Tibial artery (tissue), 4 donors: ENCODE measurements around the gene MESD.

Source experiments
- DNase-seq, 2 donors: peaks; one replicate each; pipeline ENCODE4 v3.0.0-alpha.2; 2019
- H3K27ac ChIP-seq, 2 donors: fragments of 200-600 bp; sonication (generic) in 1 of 2; 1 replicate in 1 of 2; 2 replicates in 1 of 2; pipeline ENCODE4 v1.5.1; 2018 to 2019; ENCODE audit warnings: mild to moderate bottlenecking in 1 of 2
- H3K27me3 ChIP-seq, 2 donors: fragments of 200-600 bp; sonication (generic) in 1 of 2; one replicate each; pipeline versions ENCODE4 v1.5.1 to v1.6.0; 2016 to 2019
- H3K36me3 ChIP-seq, 3 donors: fragments of 200-600 bp; sonication (generic) in 2 of 3; one replicate each; pipeline ENCODE4 v1.5.1; 2016 to 2019; ENCODE audit warnings: mild to moderate bottlenecking in 2 of 3
- H3K4me1 ChIP-seq, 4 donors: fragments of 200-600 bp; sonication (generic) in 2 of 4; 1 replicate in 3 of 4; 2 replicates in 1 of 4; pipeline ENCODE4 v1.5.1; 2016 to 2019
- H3K4me3 ChIP-seq, 2 donors: fragments of 200-600 bp; sonication (generic) in 1 of 2; 1 replicate in 1 of 2; 2 replicates in 1 of 2; pipeline ENCODE4 v1.5.1; 2018 to 2019; ENCODE audit warnings: mild to moderate bottlenecking in 2 of 2
- H3K9me3 ChIP-seq, 3 donors: fragments of 200-600 bp; sonication (generic) in 1 of 3; one replicate each; pipeline ENCODE4 v1.5.1; 2016 to 2019
- intact Hi-C: fragments of 100-400 bp; cut with DNase I; formaldehyde crosslinking; loops from one replicate; pipeline ENCODE4 v1.15.0; 2023; ENCODE audit warnings: low total_unique reads
- TF ChIP-seq, protein P1 (sequence below), 2 experiments: fragments of 200-600 bp in 1 of 2; fragments of 450-650 bp in 1 of 2; IDR thresholded peaks; one replicate each; pipeline ENCODE4 v1.5.1; 2017 to 2019; ENCODE audit warnings: antibody characterized with exemption in 2 of 2, mild to moderate bottlenecking in 1 of 2, moderate library complexity in 1 of 2

Gene MESD

DNA sequence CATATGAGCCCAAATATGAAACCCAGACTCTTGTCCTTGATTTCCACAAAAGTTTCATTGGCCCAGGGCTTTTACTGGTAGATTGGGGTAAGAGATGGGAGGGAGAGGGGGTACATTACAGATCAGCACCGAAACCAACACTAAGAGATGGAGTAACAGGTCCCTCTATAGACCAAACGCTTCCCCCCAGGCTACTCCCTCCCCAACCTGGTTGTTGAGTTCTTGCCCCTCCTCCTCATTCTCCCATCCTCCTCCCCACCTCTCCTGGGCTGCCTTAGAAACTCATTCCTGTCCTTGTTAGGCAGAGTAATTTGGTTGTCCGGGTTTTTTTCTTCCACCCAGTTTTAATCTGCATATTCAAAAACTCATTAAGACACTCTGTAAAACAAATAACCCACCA, 74.1 kb downstream of the MESD start:
- no peaks in the 10 kb centered on the region for H3K9me3 ChIP-seq
- intact Hi-C loops, result no loop called here
- DNase-seq, result no peak
- TF ChIP-seq, protein P1, sequence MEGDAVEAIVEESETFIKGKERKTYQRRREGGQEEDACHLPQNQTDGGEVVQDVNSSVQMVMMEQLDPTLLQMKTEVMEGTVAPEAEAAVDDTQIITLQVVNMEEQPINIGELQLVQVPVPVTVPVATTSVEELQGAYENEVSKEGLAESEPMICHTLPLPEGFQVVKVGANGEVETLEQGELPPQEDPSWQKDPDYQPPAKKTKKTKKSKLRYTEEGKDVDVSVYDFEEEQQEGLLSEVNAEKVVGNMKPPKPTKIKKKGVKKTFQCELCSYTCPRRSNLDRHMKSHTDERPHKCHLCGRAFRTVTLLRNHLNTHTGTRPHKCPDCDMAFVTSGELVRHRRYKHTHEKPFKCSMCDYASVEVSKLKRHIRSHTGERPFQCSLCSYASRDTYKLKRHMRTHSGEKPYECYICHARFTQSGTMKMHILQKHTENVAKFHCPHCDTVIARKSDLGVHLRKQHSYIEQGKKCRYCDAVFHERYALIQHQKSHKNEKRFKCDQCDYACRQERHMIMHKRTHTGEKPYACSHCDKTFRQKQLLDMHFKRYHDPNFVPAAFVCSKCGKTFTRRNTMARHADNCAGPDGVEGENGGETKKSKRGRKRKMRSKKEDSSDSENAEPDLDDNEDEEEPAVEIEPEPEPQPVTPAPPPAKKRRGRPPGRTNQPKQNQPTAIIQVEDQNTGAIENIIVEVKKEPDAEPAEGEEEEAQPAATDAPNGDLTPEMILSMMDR (IDR thresholded peaks at IDR 0.05), result no peak
- no peaks in the 10 kb centered on the region for H3K27me3 ChIP-seq
- H3K27ac ChIP-seq, result no peak overlapping the region
- no peaks in the 10 kb centered on the region for H3K4me1 ChIP-seq
- H3K36me3 ChIP-seq, result peaks cover 2 to 11% (median 7%) of the 10 kb centered on the region in 3 donors
- H3K4me3 ChIP-seq, result no peak overlapping the region

DNA sequence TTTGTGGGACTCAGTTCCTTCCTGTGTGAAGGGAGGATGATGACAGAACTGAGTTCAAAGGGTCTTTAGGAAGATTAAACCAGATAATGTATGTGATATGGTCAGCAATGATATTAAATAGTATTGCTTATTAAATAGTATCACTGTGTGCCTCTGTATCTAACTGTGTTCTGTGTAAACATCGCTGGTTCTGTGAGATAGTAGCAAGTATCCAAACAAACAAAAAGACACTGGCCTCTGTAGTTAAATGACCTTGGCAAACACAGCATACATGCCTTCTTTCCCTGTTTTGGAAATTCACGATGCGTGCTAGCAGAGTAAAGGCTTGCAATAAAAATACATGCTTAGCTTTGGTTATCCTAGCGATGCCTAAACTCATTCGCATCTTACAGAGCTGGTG, 76.1 kb downstream of the MESD start:
- intact Hi-C loops, result no loop called here
- TF ChIP-seq, protein P1 (IDR thresholded peaks at IDR 0.05), result no peak
- peaks cover 20 to 26% (median 24%) of the 10 kb centered on the region in 3 donors for H3K36me3 ChIP-seq
- H3K27ac ChIP-seq, result no peak overlapping the region
- DNase-seq, result no peak
- H3K9me3 ChIP-seq, result peaks cover 0 to 6% (median 5%) of the 10 kb centered on the region in 3 donors
- no peak overlapping the region for H3K4me3 ChIP-seq
- no peaks in the 10 kb centered on the region for H3K4me1 ChIP-seq
- H3K27me3 ChIP-seq, result no peaks in the 10 kb centered on the region

DNA sequence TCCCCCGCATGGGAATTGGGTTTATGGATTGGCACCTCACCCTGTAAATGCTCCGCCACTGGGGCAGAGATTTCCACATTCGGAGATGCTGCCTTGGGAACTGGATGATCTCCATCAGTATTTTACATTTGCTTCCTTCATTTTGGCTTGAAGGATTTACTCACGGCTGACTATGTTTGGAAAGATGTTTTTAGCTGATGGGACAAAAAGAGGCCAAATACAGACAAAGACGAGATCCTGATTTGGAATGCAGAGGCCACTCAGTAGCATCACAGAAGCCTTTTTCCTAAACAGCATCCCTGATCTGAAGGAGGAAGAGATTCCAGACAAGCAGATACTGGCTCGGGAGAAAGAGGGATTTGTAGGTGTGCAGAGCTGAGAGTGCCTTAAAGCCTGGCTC, 76.9 kb downstream of the MESD start:
- H3K9me3 ChIP-seq, result peaks cover 0 to 6% (median 5%) of the 10 kb centered on the region in 3 donors
- DNase-seq, result no peak
- peaks cover 23 to 33% (median 33%) of the 10 kb centered on the region in 3 donors for H3K36me3 ChIP-seq
- intact Hi-C loops, result no loop called here
- no peak overlapping the region for H3K27ac ChIP-seq
- no peak overlapping the region for H3K4me3 ChIP-seq
- TF ChIP-seq, protein P1 (IDR thresholded peaks at IDR 0.05), result no peak
- H3K4me1 ChIP-seq, result no peaks in the 10 kb centered on the region
- H3K27me3 ChIP-seq, result no peaks in the 10 kb centered on the region

DNA sequence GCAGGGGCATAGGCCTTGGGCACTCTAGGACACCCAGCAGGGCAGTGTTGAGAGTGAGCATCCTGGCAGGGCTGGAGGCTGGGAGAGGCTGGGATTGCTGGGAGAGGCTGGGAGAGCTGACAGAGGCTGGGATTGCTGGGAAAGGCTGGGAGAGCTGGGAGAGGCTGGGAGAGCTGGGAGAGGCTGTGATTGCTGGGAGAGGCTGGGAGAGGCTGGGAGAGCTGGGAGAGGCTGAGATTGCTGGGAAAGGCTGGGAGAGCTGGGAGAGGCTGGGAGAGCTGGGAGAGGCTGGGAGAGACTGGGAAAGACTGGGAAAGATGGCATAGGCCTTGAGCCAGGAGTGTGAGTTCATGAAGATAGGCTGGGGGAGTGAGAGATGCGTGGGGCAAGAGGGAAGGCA, 77.8 kb downstream of the MESD start:
- TF ChIP-seq, protein P1 (IDR thresholded peaks at IDR 0.05), result no peak
- Histone ChIP-seq H3K27me3 (no peaks in the 10 kb centered on the region), H3K27ac (no peak overlapping the region), H3K9me3 (peaks cover 0 to 6% (median 5%) of the 10 kb centered on the region in 3 donors), H3K4me1 (no peaks in the 10 kb centered on the region), H3K36me3 (peaks cover 23 to 41% (median 40%) of the 10 kb centered on the region in 3 donors), H3K4me3 (no peak overlapping the region)
- intact Hi-C loops, result no loop called here
- no peak for DNase-seq

DNA sequence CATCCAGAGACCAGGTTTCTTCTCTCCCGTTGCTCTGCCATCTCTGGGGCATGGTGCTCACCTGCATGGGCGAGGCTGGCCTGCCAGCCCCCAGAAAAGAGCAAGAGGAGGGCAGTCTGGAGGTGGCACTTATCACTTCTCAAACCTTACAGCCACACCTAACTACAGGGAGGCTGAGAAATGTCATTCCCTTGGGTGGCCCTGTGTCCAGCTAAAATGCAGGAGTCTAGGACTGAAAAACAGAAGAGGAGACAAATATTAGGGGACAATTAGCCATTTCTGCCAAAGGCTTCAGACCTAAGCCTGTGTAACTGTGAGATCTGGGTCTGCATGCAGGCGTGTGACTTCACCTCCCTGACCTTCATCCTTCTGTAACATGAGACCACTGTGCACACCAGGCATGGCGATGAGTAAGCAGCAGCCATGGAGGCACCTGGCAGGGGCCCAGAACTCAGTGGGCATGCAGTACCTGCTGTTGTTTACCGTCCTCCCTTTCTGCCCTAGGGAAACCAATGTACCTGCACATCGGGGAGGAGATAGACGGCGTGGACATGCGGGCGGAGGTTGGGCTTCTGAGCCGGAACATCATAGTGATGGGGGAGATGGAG, 83.4 kb downstream of the MESD start:
- intact Hi-C loops, result no loop called here

More for the DNA sequence above, 83.4 kb downstream of the MESD start:
- TF ChIP-seq, protein P1 (IDR thresholded peaks at IDR 0.05), result no peak
- Histone ChIP-seq H3K36me3 (peaks cover 32 to 85% (median 46%) of the 10 kb centered on the region in 3 donors), H3K4me1 (no peaks in the 10 kb centered on the region), H3K27ac (no peak overlapping the region), H3K4me3 (no peak overlapping the region), H3K27me3 (no peaks in the 10 kb centered on the region), H3K9me3 (peaks cover 0 to 6% (median 5%) of the 10 kb centered on the region in 3 donors)
- no peak for DNase-seq
